ENCODE measurements around the gene KCNN1.
"Not testable (repeated sequence)": the region's sequence is repeated elsewhere in the genome, so short reads cannot be mapped to it uniquely, and the experiment has no call there.

KCNN1 gene

GRCh38 chr19:18020212-18021085 is 53.5 kb downstream of the KCNN1 start:
- in situ Hi-C loops (cut with MboI; ENCODE audit: low sequenced_read_pairs): no loop called here

- in situ Hi-C loops (cut with MboI; ENCODE audit: low sequenced_read_pairs): no loop called here
Measured at GRCh38 chr19:18021121-18021755, 54.3 kb downstream of the KCNN1 start.

- in situ Hi-C loops (cut with MboI; ENCODE audit: low sequenced_read_pairs): no loop called here
Measured at GRCh38 chr19:18023622-18024251, 56.8 kb downstream of the KCNN1 start.

- in situ Hi-C loops (cut with MboI; ENCODE audit: low sequenced_read_pairs): no loop called here
Measured at GRCh38 chr19:18027151-18027550, 60.2 kb downstream of the KCNN1 start.

GRCh38 chr19:18029617-18030338 is 62.9 kb downstream of the KCNN1 start:
- in situ Hi-C loops (cut with MboI; ENCODE audit: low sequenced_read_pairs): no loop called here

- in situ Hi-C loops (cut with MboI; ENCODE audit: low sequenced_read_pairs): not testable (repeated sequence)
Measured at GRCh38 chr19:18031401-18031800, 64.5 kb downstream of the KCNN1 start.

- in situ Hi-C loops (cut with MboI; ENCODE audit: low sequenced_read_pairs): not testable (repeated sequence)
Measured at GRCh38 chr19:18032102-18032501, 65.2 kb downstream of the KCNN1 start.

GRCh38 chr19:18041054-18041453 is 74.1 kb downstream of the KCNN1 start:
- in situ Hi-C loops (cut with MboI; ENCODE audit: low sequenced_read_pairs): no loop called here

GRCh38 chr19:18043676-18044075 is 76.8 kb downstream of the KCNN1 start:
- in situ Hi-C loops (cut with MboI; ENCODE audit: low sequenced_read_pairs): no loop called here

- in situ Hi-C loops (cut with MboI; ENCODE audit: low sequenced_read_pairs): no loop called here
Measured at GRCh38 chr19:18044825-18045304, 78.0 kb downstream of the KCNN1 start.

GRCh38 chr19:18045307-18046050 is 78.6 kb downstream of the KCNN1 start:
- in situ Hi-C loops (cut with MboI; ENCODE audit: low sequenced_read_pairs): no loop called here

GRCh38 chr19:18046059-18046718 is 79.3 kb downstream of the KCNN1 start:
- in situ Hi-C loops (cut with MboI; ENCODE audit: low sequenced_read_pairs): no loop called here

- in situ Hi-C loops (cut with MboI; ENCODE audit: low sequenced_read_pairs): no loop called here
Measured at GRCh38 chr19:18049385-18049784, 82.5 kb downstream of the KCNN1 start.
